Measurements from ENCODE around the gene PIK3C2G. TPM values are rescaled to one million over a fixed set of nuclear protein-coding genes. Genes with fewer than 3 reads are reported as not detected.

Gene PIK3C2G
- total and polyA plus RNA-seq, 3 experiments from 2014 or later: not detected

GRCh38 chr12:18583655-18584054 lies 322.3 kb downstream of the PIK3C2G start:
- ChIA-PET POLR2A (no interaction called here), CTCF (no interaction called here)
- H3K4me3 Mint-ChIP-seq: no peak overlapping the region
- Histone ChIP-seq H3K4me3 (ENCODE audit: low read length) (no peak overlapping the region), H3K27ac (ENCODE audit: low read depth, low read length) (no peak overlapping the region), H3K27me3 (ENCODE audit: insufficient read depth, low read length, poor library complexity, severe bottlenecking) (no peaks in the 10 kb centered on the region), H3K36me3 (ENCODE audit: insufficient read depth, low read length) (no peaks in the 10 kb centered on the region), H3K9me3 (ENCODE audit: low read length) (no peaks in the 10 kb centered on the region), H3K4me1 (ENCODE audit: insufficient read depth, low read length) (no peaks in the 10 kb centered on the region)
- H3K27me3 Mint-ChIP-seq: peaks cover 0 to 2% of the 10 kb centered on the region in 2 donors
- H3K36me3 Mint-ChIP-seq: no peaks in the 10 kb centered on the region
- no peak overlapping the region for H3K27ac Mint-ChIP-seq
- H3K4me1 Mint-ChIP-seq: no peaks in the 10 kb centered on the region
- peaks cover 0 to 10% (median 5%) of the 10 kb centered on the region in 5 donors for H3K9me3 Mint-ChIP-seq
- DNase-seq: no peak

GRCh38 chr12:18586581-18586980 lies 325.3 kb downstream of the PIK3C2G start:
- H3K9me3 ChIP-seq (ENCODE audit: low read length): no peaks in the 10 kb centered on the region
- H3K27ac ChIP-seq (ENCODE audit: low read depth, low read length): no peak overlapping the region
- H3K4me1 Mint-ChIP-seq: no peaks in the 10 kb centered on the region

DNA sequence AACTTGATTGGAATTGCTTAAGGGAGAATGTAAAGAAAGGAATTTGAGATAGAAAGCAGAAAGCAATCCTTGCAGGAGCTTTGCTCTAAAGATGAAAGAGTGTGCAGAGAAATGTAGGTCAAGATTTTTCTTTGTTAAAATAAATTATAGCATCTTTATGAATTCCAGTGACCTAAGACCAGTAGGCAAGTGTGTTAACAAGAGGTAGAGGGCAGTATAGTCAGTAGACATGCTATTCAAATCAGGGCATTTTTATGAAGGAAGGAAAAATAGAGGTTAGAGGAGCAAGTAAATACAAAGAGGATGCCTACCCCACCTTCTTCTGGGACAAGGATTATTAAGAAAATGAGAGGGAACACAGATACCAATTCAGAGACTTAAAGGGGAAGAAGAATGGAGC lies 328.0 kb downstream of the PIK3C2G start:
- H3K4me1 Mint-ChIP-seq: no peaks in the 10 kb centered on the region
- H3K4me3 Mint-ChIP-seq: no peak overlapping the region
- H3K27ac Mint-ChIP-seq: no peak overlapping the region
- H3K27ac ChIP-seq (ENCODE audit: low read depth, low read length): no peak overlapping the region
- H3K9me3 Mint-ChIP-seq: peaks cover 0 to 8% (median 2%) of the 10 kb centered on the region in 5 donors
- H3K27me3 ChIP-seq (ENCODE audit: insufficient read depth, low read length, poor library complexity, severe bottlenecking): no peaks in the 10 kb centered on the region
- no peaks in the 10 kb centered on the region for H3K36me3 ChIP-seq (ENCODE audit: insufficient read depth, low read length)
- no peak for DNase-seq
- ChIA-PET CTCF (no interaction called here), POLR2A (no interaction called here)
- no peaks in the 10 kb centered on the region for H3K4me1 ChIP-seq (ENCODE audit: insufficient read depth, low read length)
- peaks cover 0 to 2% of the 10 kb centered on the region in 2 donors for H3K27me3 Mint-ChIP-seq
- no peak overlapping the region for H3K4me3 ChIP-seq (ENCODE audit: low read length)
- H3K36me3 Mint-ChIP-seq: no peaks in the 10 kb centered on the region
- H3K9me3 ChIP-seq (ENCODE audit: low read length): no peaks in the 10 kb centered on the region

More at GRCh38 chr12:18586581-18586980, 325.3 kb downstream of the PIK3C2G start:
- Mint-ChIP-seq H3K27me3 (peaks cover 0 to 2% of the 10 kb centered on the region in 2 donors), H3K9me3 (peaks cover 0 to 10% (median 3%) of the 10 kb centered on the region in 5 donors), H3K4me3 (no peak overlapping the region), H3K27ac (no peak overlapping the region), H3K36me3 (no peaks in the 10 kb centered on the region)
- POLR2A ChIA-PET: no interaction called here
- CTCF ChIA-PET: no interaction called here
- Histone ChIP-seq H3K4me3 (ENCODE audit: low read length) (no peak overlapping the region), H3K36me3 (ENCODE audit: insufficient read depth, low read length) (no peaks in the 10 kb centered on the region), H3K4me1 (ENCODE audit: insufficient read depth, low read length) (no peaks in the 10 kb centered on the region), H3K27me3 (ENCODE audit: insufficient read depth, low read length, poor library complexity, severe bottlenecking) (no peaks in the 10 kb centered on the region)
- no peak for DNase-seq

DNA sequence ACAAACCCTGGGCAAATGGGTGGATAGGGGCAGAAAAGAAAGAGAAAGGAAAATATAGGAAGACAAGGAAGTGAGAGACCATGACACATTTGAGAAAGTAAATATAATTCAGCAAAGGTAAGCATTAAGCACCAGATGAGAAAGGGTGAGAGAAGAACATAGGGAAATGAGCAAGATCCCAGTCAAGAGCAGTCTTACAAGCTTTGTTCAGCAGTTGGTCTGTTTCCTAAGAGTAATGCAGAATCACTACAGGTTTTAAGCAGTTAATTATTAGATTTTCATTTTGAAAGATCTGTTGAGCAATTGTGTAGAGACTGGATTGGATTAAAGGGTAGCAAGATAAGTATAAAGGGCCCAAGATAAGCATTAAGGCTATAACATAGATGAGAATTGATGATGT lies 330.2 kb downstream of the PIK3C2G start:
- H3K36me3 ChIP-seq (ENCODE audit: insufficient read depth, low read length): no peaks in the 10 kb centered on the region

GRCh38 chr12:18595412-18595811 lies 334.1 kb downstream of the PIK3C2G start:
- peaks cover 0 to 23% (median 2%) of the 10 kb centered on the region in 5 donors for H3K9me3 Mint-ChIP-seq
- Histone ChIP-seq H3K4me3 (ENCODE audit: low read length) (no peak overlapping the region), H3K4me1 (ENCODE audit: insufficient read depth, low read length) (no peaks in the 10 kb centered on the region), H3K27ac (ENCODE audit: low read depth, low read length) (no peak overlapping the region), H3K36me3 (ENCODE audit: insufficient read depth, low read length) (no peaks in the 10 kb centered on the region), H3K9me3 (ENCODE audit: low read length) (no peaks in the 10 kb centered on the region), H3K27me3 (ENCODE audit: insufficient read depth, low read length, poor library complexity, severe bottlenecking) (no peaks in the 10 kb centered on the region)
- ChIA-PET CTCF (no interaction called here), POLR2A (no interaction called here)
- peaks cover 0 to 1% of the 10 kb centered on the region in 2 donors for H3K27me3 Mint-ChIP-seq
- DNase-seq: no peak
- no peaks in the 10 kb centered on the region for H3K36me3 Mint-ChIP-seq
- H3K4me3 Mint-ChIP-seq: no peak overlapping the region
- no peak overlapping the region for H3K27ac Mint-ChIP-seq
- no peaks in the 10 kb centered on the region for H3K4me1 Mint-ChIP-seq

More for the DNA sequence above, 330.2 kb downstream of the PIK3C2G start:
- Histone ChIP-seq H3K4me3 (ENCODE audit: low read length) (no peak overlapping the region), H3K9me3 (ENCODE audit: low read length) (no peaks in the 10 kb centered on the region), H3K27me3 (ENCODE audit: insufficient read depth, low read length, poor library complexity, severe bottlenecking) (no peaks in the 10 kb centered on the region), H3K4me1 (ENCODE audit: insufficient read depth, low read length) (no peaks in the 10 kb centered on the region), H3K27ac (ENCODE audit: low read depth, low read length) (no peak overlapping the region)
- H3K27ac Mint-ChIP-seq: no peak overlapping the region
- H3K27me3 Mint-ChIP-seq: no peaks in the 10 kb centered on the region
- DNase-seq: no peak
- no peaks in the 10 kb centered on the region for H3K36me3 Mint-ChIP-seq
- H3K9me3 Mint-ChIP-seq: peaks cover 0 to 14% (median 0%) of the 10 kb centered on the region in 5 donors
- CTCF ChIA-PET: no interaction called here
- no peak overlapping the region for H3K4me3 Mint-ChIP-seq
- no peaks in the 10 kb centered on the region for H3K4me1 Mint-ChIP-seq
- POLR2A ChIA-PET: no interaction called here

DNA sequence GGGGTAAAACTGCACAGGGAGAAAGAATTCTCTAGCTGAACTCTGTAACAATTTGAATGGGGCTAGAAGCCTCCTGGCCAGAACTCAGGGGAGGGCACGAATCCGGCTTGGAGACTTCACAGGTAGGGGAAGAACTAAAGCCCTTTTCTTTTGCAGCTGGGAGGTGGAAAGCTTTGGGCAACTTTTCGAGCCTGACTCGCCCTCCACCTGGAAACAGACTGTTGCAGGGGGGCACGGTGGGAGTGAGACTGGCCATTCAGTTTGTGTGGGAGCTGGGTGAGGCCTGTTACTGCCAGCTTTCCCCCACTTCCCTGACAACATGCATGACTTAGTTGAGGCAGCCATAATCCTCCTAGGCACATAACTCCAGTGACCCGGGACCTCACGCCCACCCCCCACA lies 340.6 kb downstream of the PIK3C2G start:
- H3K36me3 ChIP-seq (ENCODE audit: insufficient read depth, low read length): no peaks in the 10 kb centered on the region
- Mint-ChIP-seq H3K27me3 (peaks cover 0 to 4% of the 10 kb centered on the region in 2 donors), H3K27ac (no peak overlapping the region), H3K9me3 (peaks cover 0 to 13% (median 6%) of the 10 kb centered on the region in 5 donors), H3K4me1 (no peaks in the 10 kb centered on the region), H3K36me3 (no peaks in the 10 kb centered on the region), H3K4me3 (no peak overlapping the region)
- POLR2A ChIA-PET: no interaction called here
- CTCF ChIA-PET: no interaction called here
- no peaks in the 10 kb centered on the region for H3K9me3 ChIP-seq (ENCODE audit: low read length)
- H3K4me3 ChIP-seq (ENCODE audit: low read length): no peak overlapping the region
- DNase-seq: no peak
- no peaks in the 10 kb centered on the region for H3K27me3 ChIP-seq (ENCODE audit: insufficient read depth, low read length, poor library complexity, severe bottlenecking)
- no peak overlapping the region for H3K27ac ChIP-seq (ENCODE audit: low read depth, low read length)
- no peaks in the 10 kb centered on the region for H3K4me1 ChIP-seq (ENCODE audit: insufficient read depth, low read length)

GRCh38 chr12:18612971-18613370 lies 351.7 kb downstream of the PIK3C2G start:
- Histone ChIP-seq H3K36me3 (ENCODE audit: insufficient read depth, low read length) (no peaks in the 10 kb centered on the region), H3K4me1 (ENCODE audit: insufficient read depth, low read length) (no peaks in the 10 kb centered on the region), H3K27ac (ENCODE audit: low read depth, low read length) (no peak overlapping the region), H3K27me3 (ENCODE audit: insufficient read depth, low read length, poor library complexity, severe bottlenecking) (no peaks in the 10 kb centered on the region), H3K9me3 (ENCODE audit: low read length) (no peaks in the 10 kb centered on the region), H3K4me3 (ENCODE audit: low read length) (no peak overlapping the region)
- ChIA-PET POLR2A (no interaction called here), CTCF (no interaction called here)
- no peak overlapping the region for H3K27ac Mint-ChIP-seq
- DNase-seq: no peak
- no peak overlapping the region for H3K4me3 Mint-ChIP-seq
- no peaks in the 10 kb centered on the region for H3K36me3 Mint-ChIP-seq
- peaks cover 0 to 8% (median 2%) of the 10 kb centered on the region in 5 donors for H3K9me3 Mint-ChIP-seq
- H3K4me1 Mint-ChIP-seq: no peaks in the 10 kb centered on the region
- no peaks in the 10 kb centered on the region for H3K27me3 Mint-ChIP-seq

- ChIA-PET CTCF (no interaction called here), POLR2A (no interaction called here)
- H3K27ac Mint-ChIP-seq: no peak overlapping the region
- no peaks in the 10 kb centered on the region for H3K4me1 ChIP-seq (ENCODE audit: insufficient read depth, low read length)
- H3K27me3 Mint-ChIP-seq: no peaks in the 10 kb centered on the region
- no peak for DNase-seq
- peaks cover 0 to 11% (median 2%) of the 10 kb centered on the region in 5 donors for H3K9me3 Mint-ChIP-seq
- no peak overlapping the region for H3K27ac ChIP-seq (ENCODE audit: low read depth, low read length)
- H3K36me3 Mint-ChIP-seq: no peaks in the 10 kb centered on the region
- H3K4me3 ChIP-seq (ENCODE audit: low read length): no peak overlapping the region
- no peaks in the 10 kb centered on the region for H3K4me1 Mint-ChIP-seq
- H3K27me3 ChIP-seq (ENCODE audit: insufficient read depth, low read length, poor library complexity, severe bottlenecking): no peaks in the 10 kb centered on the region
- H3K36me3 ChIP-seq (ENCODE audit: insufficient read depth, low read length): no peaks in the 10 kb centered on the region
- no peaks in the 10 kb centered on the region for H3K9me3 ChIP-seq (ENCODE audit: low read length)
- H3K4me3 Mint-ChIP-seq: no peak overlapping the region
Measured at GRCh38 chr12:18620986-18621385, 359.7 kb downstream of the PIK3C2G start.

- Histone ChIP-seq H3K36me3 (ENCODE audit: insufficient read depth, low read length) (no peaks in the 10 kb centered on the region), H3K27me3 (ENCODE audit: insufficient read depth, low read length, poor library complexity, severe bottlenecking) (no peaks in the 10 kb centered on the region), H3K9me3 (ENCODE audit: low read length) (no peaks in the 10 kb centered on the region), H3K27ac (ENCODE audit: low read depth, low read length) (no peak overlapping the region), H3K4me3 (ENCODE audit: low read length) (no peak overlapping the region), H3K4me1 (ENCODE audit: insufficient read depth, low read length) (no peaks in the 10 kb centered on the region)
- no peaks in the 10 kb centered on the region for H3K4me1 Mint-ChIP-seq
- H3K27ac Mint-ChIP-seq: no peak overlapping the region
- POLR2A ChIA-PET: no interaction called here
- peaks cover 2 to 23% (median 6%) of the 10 kb centered on the region in 5 donors for H3K9me3 Mint-ChIP-seq
- CTCF ChIA-PET: no interaction called here
- no peak overlapping the region for H3K4me3 Mint-ChIP-seq
- H3K36me3 Mint-ChIP-seq: no peaks in the 10 kb centered on the region
- no peaks in the 10 kb centered on the region for H3K27me3 Mint-ChIP-seq
- no peak for DNase-seq
Measured at GRCh38 chr12:18629445-18629844, 368.1 kb downstream of the PIK3C2G start.
